Activated T-helper 1 cell treated with anti-CD3 and anti-CD28 coated beads, Interleukin-2, amount 50 U/mL, for 16 hours (primary cell): ENCODE measurements around the gene RMND5A.

Source experiments
- DNase-seq, 2 donors: peaks; one replicate each; pipeline ENCODE4 v3.0.0-alpha.2; 2020; ENCODE audit warnings: low read depth in 1 of 2, low spot score in 1 of 2

Gene RMND5A

DNA sequence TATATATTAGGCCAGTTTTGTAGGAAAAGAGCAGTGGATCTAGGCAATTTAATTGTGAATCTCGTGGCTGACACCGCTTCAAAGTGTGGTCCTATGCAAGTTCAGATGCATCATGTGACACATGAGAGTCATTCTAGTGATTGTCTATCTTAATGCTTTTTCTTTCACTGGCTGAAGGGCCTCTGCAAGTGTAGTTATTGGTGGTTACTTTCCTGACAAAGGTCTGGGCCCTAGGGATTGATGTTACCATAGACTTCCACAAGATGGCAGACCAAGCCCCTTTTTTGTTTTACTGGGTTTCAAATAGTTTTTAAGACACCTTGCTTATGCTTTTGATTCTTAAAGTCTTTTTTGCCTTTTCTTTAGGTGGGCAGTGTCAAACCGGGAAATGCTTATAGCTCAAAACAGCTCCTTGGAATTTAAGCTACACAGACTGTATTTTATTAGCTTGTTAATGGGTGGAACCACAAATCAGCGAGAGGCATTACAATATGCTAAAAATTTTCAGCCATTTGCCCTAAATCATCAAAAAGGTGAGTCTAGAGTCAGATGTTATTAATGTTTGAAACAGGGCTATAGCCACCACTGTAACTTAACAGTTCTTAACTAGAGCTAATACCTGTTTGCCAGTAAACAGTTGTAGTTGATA lies 44.7 kb downstream of the RMND5A start:
- DNase-seq = no peak

DNA sequence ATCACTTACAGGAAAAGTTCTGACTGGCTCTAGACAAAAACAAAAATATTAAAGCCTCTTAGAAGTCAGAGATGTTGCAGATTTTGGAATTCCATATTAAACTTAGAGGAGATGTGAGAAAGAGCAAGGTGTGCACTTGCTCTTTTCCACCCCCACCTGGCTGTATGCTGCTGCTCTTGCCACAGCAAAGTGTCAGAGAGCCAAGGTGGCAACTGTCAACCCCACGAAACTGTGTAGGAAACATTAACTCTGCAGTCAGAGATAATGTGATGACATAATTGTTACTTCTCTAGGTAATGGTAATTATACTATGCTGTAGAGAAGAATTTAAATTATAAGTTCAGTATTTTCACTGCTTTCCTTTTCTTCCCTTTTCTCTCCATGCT lies 45.2 kb downstream of the RMND5A start:
- DNase-seq = no peak

DNA sequence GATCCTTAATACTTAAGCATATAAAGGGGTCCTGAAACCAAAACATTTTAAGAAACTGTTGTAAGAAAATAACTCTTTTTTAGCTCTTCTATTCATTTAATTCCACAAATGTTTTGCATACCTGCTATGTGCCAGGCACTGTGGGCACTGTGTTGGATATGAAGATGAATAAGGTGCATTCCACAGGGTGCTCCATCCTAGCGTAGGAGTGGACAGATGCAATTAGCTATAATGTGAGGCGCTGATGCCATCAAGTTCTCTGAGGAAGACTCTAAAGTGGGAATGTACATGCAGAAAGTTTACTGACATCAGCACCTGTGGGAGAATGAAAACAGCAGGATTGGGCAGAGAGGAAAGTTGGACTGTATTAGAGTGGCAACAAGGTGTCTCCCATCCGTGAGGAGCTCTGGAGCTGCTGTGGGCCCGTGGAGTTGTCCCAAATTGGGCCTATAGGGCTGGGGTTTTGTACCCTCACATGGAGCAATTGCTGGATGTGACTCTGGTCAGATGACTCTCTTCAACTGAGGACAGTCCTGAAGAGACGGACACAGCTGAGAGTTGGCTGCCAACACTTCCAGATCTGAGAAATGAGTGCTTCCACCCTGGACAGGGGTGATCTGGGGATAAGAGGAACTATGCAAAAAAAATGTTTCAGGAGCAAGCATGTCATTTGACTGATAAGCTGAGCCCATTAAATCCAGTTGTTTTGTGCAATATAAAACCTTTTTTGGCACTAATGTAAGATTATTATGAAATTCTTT lies 48.3 kb downstream of the RMND5A start:
- DNase-seq = no peak

DNA sequence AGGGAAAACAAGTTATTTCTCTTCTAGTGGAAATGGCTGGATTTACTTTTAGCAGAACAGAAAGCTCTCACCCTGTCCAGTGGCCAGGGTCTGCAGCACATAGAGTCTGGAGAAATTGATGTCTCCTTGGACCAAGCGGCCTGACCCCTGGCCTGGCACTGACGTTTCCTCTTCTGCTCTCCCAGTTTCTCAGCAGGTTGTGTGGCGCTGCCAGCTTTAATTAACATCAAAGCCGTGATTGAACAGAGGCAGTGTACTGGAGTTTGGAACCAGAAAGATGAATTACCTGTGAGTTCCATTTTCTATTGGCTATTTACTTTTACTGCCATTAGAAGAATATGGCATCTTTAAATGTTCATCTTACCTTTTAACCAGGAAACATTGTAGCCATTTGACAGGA lies 49.7 kb downstream of the RMND5A start:
- no peak for DNase-seq

DNA sequence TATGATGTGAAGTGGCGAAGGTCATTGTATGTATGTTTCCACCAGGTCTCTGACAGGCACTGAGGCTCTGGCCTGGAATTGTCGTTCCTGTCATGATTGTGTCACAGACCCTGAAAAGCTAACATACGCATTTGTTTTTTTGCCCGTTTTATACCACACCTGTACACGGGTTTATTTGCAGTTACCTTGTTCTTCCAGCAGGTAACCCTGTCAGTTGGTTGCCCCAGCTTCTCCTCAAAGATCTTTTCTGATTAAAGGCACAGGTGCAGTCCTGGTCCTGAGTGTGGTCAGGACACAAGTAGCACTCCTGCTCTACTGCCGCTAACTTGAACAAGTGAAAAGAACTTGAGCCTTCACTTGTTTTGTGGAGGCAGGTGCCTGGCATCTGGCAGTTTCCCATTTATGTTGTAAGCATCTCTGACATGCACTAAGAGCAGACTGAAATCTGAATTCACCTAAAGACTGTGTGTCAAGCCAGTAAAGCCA lies 50.8 kb downstream of the RMND5A start:
- no peak for DNase-seq

DNA sequence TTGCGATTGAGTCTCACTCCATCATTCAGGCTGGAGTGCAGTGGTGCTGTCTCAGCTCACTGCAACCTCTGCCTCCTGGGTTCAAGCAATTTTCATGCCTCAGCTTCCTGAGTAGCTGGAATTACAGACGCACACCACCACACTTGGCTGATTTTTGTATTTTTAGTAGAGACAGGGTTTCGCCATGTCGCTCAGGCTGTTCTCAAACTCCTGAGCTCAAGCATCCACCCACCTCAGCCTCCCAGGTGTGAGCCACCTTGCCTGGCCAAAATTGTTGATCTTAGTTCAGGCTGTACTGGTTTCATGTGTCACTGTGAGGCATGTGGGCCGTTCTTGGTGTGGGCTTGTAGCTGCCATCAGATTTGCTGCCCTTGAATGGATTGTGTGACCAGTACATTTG lies 52.5 kb downstream of the RMND5A start:
- no peak for DNase-seq

DNA sequence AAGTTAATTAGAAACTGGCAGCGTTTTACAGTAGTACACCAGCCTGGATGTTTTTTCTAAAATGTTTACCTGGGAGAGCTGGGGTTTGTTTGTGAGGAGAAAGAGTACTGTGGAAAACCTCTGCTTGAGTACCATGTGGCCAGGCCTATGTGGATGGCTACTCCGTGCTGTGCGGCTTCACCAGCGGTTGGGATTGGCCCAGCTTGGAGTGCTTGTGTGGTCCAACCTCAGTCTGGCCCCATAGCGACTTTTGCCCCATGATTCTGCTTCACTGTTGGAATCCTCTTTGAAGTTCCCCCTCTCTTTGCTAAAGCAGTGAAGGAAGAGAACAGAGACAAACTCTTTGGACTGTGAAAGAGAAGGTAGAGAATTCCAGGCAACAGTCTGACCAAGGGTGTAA lies 54.8 kb downstream of the RMND5A start:
- no peak for DNase-seq

DNA sequence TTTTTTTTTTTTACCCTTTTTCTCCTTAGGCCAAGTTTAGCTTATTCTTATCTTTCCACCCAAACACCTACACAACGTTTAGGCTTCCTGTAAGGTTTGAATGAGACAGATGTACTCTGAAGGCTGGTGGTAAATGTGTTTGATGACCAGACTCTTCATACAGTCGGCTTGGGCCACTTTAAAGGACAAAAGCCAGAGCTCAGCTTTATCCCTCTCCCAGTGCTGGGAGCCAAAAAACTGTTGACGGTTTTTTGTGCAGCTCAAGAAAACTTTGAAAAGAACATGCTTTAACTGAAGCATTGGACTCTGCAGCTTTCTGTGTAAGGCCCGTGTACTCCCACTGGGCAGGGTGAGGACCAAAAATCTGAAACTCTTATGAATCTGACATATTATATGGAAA lies 55.2 kb downstream of the RMND5A start:
- no peak for DNase-seq

DNA sequence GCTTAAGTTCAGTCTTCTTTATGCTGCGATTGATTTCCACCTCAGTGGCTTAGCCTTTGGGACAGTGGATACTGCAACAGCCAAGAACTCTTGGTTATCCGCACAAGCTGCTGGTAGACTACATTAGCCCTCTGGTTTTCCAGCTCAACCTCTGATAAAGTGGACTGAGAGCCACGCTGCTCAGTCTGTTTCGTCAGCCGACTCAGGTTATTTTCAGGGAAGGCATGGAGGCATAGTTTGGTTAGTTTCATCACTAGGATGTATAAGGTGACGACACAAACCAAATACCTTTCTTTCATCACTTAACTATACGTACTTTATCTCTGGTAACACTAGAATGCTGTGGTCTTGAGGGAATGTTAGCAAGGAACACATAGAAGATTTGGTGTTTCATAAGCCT lies 56.4 kb downstream of the RMND5A start:
- no peak for DNase-seq

DNA sequence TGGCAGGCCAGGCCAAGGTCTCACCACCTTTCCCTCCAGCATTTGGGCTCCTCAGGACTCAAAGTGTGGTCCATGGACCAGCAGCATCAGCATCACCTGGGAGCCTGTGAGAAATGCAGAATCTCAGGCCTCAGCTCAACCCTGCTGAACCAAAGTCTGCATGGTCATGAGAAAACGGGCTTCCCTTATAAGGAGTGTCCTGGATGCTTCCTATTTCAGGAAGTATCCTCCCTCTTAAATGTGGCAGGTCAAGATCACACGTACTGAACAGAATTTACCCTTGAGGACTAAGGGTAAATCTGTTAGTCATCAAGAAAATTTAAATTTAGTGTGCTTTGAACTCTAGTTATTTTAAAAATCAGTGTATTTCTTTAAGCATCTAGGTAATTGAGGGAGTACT lies 58.9 kb downstream of the RMND5A start:
- DNase-seq = no peak

DNA sequence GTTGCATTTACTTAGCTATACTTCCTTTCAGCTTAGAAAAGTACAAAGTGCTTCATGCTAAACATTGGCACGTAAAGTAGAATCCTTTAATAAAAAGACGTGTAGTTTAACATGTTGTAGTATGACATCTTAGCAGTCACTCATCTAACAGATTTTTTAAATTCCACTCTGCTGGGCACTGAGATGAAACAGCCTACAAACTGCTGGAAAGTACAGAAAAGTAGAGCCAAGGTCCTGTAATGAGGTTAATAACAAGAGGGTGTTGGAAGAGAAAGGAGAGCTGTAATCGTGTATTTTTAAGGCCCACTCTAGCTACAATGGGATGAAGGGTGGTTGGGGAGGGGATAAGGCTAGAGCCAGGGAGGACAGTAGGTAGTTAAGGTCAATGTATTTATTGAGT lies 59.9 kb downstream of the RMND5A start:
- no peak for DNase-seq

DNA sequence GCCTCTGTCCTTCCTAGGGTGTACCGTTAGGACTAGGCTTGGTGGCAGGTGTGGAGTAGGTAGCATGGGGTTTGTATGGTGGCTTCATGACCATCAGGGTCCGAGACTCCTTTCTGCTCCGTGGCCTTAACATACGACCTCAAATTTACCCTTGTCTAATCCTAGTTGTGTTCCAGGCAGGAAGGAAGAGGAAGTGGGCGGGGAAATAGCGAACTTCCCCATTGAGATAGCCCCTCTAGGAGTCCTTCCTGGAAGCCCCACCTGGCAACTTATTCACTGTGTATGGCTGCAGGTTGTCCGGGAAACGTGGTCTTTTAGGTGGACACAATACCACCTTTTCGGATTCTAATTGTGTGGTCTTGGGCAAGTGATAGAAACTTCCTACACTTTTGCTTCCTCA lies 61.3 kb downstream of the RMND5A start:
- DNase-seq = no peak

DNA sequence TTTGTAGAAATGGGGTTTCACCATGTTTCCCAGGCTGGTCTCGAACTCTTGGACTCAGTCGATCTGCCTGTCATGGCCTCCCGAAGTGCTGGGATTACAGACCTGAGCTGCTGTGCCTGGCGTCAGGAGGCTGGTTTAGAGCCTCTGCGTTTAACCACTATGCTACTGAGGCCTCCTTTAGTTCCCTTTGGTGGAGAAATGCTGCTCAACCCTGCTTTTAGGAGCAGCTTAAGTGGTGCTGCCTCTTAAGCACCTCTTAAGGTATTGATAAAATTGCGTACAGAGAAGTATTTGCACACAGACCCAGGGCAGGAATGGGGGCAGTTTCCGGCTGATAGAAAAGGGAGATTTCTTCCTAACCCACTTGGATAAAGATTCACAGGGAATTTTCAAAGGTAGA lies 62.7 kb downstream of the RMND5A start:
- DNase-seq = no peak

DNA sequence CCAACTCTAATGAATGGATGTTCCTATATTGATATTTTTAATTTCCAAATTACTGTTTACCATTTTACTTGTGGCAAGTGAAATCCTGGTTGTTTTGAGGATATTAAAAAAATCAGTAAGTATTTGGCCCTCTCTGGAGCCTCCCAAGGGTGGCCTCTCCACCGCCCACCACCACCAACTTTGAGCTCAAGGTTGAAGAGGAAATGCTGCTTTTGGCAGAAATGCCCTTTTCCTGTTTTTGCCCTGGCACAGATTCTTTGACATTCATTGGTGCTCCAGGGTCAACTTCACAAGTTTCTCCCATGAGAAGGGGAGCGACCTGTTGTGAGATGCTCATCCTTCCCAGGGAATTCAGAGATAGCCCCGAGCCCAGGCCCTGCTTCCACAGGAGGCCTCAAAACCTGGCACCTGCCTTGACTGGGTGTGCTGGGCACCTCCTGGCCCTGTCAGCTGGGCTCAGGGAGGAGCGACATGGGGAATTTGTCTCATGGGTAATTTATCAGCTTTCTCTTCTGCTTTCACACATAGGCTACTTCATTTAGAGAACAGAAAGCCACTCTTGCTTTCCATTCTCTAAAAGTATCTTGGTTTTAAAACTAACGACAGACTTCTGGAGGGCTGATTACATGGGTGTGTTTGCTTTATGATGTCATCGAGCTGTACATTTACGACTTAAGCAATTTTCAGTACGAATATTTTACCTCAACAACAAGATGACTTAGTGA lies 63.7 kb downstream of the RMND5A start:
- no peak for DNase-seq

DNA sequence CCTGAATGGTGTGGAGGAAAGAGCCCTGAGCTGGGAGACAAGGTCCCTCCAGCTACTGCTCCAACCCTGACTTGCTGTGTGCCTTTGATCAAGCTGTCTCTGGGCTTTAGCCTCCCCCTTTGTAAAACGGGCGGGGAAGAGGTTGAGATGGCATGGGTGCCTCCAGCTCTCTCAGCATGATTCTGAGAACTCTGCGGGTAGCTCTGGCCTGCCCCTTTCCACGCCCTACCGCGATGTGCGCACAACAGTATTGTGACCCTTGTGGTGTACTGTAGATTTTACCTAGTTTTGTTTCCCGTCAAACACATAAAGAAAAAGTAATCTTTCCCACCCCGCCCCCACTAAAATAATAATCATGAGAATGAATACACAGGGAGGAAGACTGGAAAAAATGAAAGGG lies 65.4 kb downstream of the RMND5A start:
- no peak for DNase-seq

DNA sequence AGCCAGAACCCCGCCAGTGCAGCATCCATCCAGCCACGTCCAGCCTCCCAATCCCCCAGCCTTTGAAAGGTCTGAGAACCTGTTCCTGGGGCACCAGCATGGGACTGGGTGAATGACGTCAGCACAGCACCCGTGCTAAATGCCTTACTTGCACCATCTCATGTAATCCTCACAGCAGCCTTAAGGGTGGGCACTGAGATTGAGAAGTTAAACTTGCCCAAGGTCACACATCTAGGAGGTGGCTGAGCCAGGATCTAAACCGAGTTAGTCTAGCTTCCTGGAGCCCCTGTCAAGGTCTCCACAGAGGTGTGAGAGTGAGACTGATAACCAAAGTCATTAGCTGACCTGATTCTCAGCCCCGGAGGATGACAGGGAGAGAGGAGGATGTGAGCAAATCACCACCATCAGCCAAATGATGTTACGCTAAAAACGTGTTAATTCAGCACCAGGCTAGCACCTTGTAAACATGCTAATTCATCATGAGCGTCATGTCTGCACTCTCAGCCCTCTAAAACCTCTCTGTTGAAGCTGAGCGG lies 66.0 kb downstream of the RMND5A start:
- no peak for DNase-seq

DNA sequence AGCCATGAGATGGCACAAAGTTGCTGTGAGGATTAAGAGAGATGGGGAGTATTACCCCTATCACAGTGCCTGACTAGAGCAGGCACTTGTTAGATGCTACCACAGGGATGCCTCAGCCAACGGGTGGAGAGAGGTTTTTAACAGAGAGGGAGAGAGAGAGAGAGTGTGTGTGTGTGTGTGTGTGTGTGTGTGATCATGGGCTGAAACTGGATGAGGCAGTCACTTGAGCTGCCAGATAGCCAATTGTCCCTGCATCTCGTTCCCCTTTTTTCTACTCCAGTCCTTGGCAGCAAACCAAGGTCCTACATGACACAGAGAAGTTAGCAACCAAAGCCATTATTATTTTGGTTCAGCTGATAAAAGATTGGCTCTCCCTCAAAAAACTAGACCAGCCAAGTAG lies 67.6 kb downstream of the RMND5A start:
- no peak for DNase-seq

DNA sequence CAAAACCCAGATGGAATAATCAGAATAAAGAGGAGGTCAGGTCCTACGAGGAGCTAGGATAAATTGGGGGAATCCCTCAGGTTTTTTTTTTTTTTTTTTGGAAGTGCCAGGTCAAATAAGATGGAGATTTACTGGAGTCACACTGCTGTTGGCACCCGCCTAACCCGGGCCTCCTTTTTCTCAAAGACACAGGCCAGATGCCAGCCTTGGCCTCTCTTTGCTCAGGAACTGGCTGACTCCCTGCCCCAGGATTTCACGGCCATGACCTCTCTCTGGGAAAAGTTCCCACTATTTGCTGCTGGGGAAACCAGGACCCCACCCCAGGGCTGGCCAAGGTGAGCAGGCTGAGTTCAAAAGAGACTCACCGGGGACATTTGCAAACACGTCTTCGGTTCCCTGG lies 68.1 kb downstream of the RMND5A start:
- DNase-seq = no peak

DNA sequence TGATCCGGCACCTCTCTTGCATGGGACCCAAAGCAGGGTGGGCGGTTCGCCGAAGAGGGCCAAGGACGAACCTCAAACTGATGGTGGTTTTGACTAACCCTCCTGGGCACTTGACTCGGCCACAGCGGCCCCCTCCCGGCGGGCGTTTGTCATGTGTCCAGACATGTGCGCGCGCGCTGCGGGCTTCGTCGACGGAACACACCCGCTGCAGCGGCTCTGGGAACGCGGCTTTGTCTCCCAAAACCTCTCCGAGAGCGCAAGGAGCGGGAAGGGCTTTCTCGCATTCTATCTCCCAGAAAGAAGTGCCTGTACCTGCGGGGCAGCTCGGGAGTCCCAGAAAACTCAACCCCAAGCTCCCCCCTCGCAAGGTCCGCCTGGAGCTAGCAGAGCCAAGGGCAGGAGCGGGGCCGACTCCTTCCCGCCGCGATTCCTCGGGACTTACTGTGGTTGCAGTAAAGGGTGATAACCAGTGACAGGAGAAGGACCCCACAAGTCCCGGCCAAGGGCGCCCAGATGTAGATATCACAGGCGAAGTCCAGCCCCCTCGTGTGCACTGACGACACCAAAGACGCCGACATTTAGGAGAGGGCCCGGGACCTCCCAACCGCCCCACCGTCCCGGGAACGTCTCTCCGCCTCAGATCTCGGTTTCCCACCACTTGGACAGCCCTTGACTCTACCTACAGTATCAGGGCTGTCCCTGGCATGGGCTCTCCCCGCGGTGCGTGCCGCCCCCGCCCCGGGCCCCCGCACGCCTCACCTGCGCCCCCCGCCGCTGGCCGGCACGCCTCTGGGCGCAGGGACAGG lies 69.0 kb downstream of the RMND5A start:
- DNase-seq = no peak

DNA sequence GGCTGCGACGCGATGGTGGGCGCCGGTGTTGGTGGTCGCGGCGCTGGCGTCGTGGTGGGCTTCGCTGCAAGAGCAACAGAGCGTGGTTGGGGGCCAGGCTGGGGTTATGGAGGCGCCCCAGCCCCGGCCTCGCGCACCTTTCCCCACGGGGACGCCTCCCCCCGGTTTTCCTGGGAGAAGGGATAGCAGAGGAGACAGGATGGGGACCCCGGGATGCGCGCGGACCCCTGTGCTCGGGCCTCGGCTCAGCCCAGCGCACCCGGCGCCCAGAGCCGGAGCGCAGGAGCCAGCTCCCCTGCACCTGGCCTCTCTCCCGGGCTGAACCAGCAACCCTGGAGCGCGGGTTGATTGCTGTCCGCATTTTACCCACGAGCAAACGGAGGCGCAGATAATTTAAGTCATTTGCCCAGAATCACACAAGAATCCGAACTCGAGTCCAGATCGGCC lies 69.6 kb downstream of the RMND5A start:
- DNase-seq = no peak

DNA sequence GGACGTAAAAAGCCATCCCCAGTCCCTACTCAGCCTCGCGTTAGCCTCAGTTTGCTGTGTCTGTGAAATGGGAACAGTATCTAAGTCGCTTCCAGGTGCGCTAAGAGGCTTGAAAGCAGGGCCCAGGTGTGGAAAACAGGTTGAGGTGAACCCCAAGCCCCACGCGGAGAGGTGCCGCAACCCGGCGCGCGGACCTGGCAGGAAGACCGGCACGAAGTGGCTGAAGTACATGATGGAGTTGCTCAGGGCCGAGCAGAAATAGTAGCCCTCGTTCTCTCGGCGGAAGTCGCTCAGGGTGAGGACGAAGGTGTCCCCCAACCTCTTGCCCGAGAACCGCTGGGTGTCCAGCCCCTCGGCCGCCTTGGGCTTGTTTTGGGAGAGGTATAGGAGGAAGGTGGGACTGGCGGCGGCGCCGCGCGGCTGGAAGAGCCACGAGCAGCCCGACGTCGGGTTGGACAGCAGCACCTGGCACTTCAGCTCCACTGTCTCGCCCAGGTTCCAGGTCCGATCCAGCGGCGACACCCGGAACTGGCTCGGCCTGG lies 70.1 kb downstream of the RMND5A start:
- no peak for DNase-seq
